ENCODE measurements around the gene CEP112. TPM values are rescaled to one million over a fixed set of nuclear protein-coding genes. Genes with fewer than 3 reads are reported as not detected.

The CEP112 gene
- polyA plus RNA-seq, 1 donor (not counting 4 experiments of a cell fraction or from before 2014, with no cell fraction given) = 2.6 TPM

DNA sequence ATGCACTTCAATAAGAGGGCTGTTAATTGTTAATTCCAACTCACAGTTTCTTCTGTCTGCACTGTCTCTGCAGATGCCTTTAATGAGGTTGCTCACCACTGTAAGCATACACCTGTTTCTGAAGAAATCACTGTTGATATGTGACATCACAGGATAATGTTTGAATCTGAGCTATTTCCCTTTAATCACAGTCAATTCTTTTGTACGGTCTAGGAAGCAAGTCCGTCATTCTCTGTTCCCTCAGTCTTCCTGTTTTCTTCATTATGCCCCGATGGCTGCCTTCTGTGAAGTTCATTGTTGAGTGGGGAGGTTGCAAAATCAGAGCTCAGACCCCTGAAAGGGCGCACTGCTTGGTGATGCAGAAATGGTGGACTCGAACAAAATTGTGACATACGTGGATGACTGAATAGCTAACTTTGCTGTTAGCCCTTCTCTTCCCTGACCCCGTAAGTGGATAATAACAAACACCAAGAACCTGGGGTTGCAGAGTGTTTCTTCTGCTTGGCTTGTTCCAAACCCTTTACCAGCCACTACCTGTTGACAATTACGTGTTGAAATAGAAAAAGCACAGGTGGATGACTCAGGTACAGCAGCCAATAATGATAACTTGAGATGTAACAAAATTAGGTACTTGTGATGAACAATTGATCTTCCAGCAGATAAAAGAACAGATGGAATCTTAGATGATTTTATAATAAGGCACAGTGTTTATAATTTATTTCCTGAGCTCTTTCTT lies 558.6 kb downstream of the CEP112 start:
- no peaks in the 10 kb centered on the region for H4K20me1 ChIP-seq (ENCODE audit: control insufficient read depth, extremely low read depth, insufficient read depth, low read length)
- peaks cover 6% of the 10 kb centered on the region for H3K27me3 ChIP-seq (ENCODE audit: control insufficient read depth, extremely low read depth, insufficient read depth, low read length)
- H3K4me1 ChIP-seq (ENCODE audit: control insufficient read depth, extremely low read depth, insufficient read depth, low read length) = no peaks in the 10 kb centered on the region
- H3K36me3 ChIP-seq (ENCODE audit: control insufficient read depth in 2 of 2, extremely low read depth in 1 of 2, insufficient read depth in 2 of 2, low read length in 2 of 2) = no peaks in the 10 kb centered on the region
- no peak overlapping the region for H3K4me2 ChIP-seq (ENCODE audit: control insufficient read depth, extremely low read depth, insufficient read depth, low read depth, low read length)
- dilution Hi-C loops (cut with MboI; ENCODE audit: extremely low pct_ligation_motif_present, low sequenced_read_pairs) = no loop called here
- H3K9ac ChIP-seq (ENCODE audit: control insufficient read depth, extremely low read depth, insufficient read depth, low read length) = no peak overlapping the region
- no peaks in the 10 kb centered on the region for H3K9me3 ChIP-seq (ENCODE audit: control insufficient read depth, low read depth, low read length)
- DNase-seq (ENCODE audit: low read depth, low spot score) (no peak), FAIRE-seq (no peak)
- no peak overlapping the region for H2AFZ ChIP-seq (ENCODE audit: control insufficient read depth, low read length)
- TF ChIP-seq EZH2 (IDR thresholded peaks at IDR 0.05; ENCODE audit: low read length) = no peak
- TF ChIP-seq, protein P1, sequence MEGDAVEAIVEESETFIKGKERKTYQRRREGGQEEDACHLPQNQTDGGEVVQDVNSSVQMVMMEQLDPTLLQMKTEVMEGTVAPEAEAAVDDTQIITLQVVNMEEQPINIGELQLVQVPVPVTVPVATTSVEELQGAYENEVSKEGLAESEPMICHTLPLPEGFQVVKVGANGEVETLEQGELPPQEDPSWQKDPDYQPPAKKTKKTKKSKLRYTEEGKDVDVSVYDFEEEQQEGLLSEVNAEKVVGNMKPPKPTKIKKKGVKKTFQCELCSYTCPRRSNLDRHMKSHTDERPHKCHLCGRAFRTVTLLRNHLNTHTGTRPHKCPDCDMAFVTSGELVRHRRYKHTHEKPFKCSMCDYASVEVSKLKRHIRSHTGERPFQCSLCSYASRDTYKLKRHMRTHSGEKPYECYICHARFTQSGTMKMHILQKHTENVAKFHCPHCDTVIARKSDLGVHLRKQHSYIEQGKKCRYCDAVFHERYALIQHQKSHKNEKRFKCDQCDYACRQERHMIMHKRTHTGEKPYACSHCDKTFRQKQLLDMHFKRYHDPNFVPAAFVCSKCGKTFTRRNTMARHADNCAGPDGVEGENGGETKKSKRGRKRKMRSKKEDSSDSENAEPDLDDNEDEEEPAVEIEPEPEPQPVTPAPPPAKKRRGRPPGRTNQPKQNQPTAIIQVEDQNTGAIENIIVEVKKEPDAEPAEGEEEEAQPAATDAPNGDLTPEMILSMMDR (optimal IDR thresholded peaks at IDR 0.05 in 1 of 3, IDR thresholded peaks at IDR 0.05 in 1 of 3, conservative IDR thresholded peaks at IDR 0.05 in 1 of 3; ENCODE audit: extremely low read depth in 1 of 3, insufficient read depth in 2 of 3, low read length in 3 of 3) = no peak
- no peak overlapping the region for H3K27ac ChIP-seq (ENCODE audit: control insufficient read depth, insufficient read depth, low read length)
- H3K4me3 ChIP-seq (ENCODE audit: control insufficient read depth in 2 of 3, extremely low read depth in 1 of 3, insufficient read depth in 2 of 3, low read depth in 1 of 3, low read length in 3 of 3) = no peak overlapping the region
- H3K9me1 ChIP-seq (ENCODE audit: control insufficient read depth, extremely low read depth, insufficient read depth, low read length) = no peaks in the 10 kb centered on the region
- no peaks in the 10 kb centered on the region for H3K79me2 ChIP-seq (ENCODE audit: control insufficient read depth, insufficient read depth, low read length)

DNA sequence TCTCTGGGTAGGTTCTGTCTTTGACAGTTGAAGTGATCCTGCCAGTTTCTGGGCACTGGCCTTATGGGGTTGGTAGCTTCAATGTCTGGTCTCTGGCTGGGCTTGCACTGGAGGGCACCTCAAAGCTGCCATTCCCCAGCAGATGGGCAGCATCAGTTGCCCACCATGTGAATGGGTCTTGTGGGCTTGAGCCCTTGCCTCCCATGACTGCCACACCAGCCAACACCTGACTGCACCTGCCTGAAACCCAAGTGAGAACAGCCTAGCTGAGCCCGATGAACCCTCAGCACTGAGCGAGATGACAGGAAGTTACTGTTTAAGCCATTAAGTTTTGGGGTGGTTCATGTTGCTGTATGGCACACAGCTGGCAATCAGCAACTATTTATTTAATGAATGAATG lies 561.4 kb downstream of the CEP112 start:
- Histone ChIP-seq H3K79me2 (ENCODE audit: control insufficient read depth, insufficient read depth, low read length) (no peaks in the 10 kb centered on the region), H3K27me3 (ENCODE audit: control insufficient read depth, extremely low read depth, insufficient read depth, low read length) (peaks cover 6% of the 10 kb centered on the region), H3K4me3 (ENCODE audit: control insufficient read depth in 2 of 3, extremely low read depth in 1 of 3, insufficient read depth in 2 of 3, low read depth in 1 of 3, low read length in 3 of 3) (no peak overlapping the region), H3K9ac (ENCODE audit: control insufficient read depth, extremely low read depth, insufficient read depth, low read length) (no peak overlapping the region), H3K4me1 (ENCODE audit: control insufficient read depth, extremely low read depth, insufficient read depth, low read length) (no peaks in the 10 kb centered on the region), H3K27ac (ENCODE audit: control insufficient read depth, insufficient read depth, low read length) (no peak overlapping the region), H3K9me1 (ENCODE audit: control insufficient read depth, extremely low read depth, insufficient read depth, low read length) (no peaks in the 10 kb centered on the region), H4K20me1 (ENCODE audit: control insufficient read depth, extremely low read depth, insufficient read depth, low read length) (no peaks in the 10 kb centered on the region), H3K4me2 (ENCODE audit: control insufficient read depth, extremely low read depth, insufficient read depth, low read depth, low read length) (no peak overlapping the region), H2AFZ (ENCODE audit: control insufficient read depth, low read length) (no peak overlapping the region), H3K36me3 (ENCODE audit: control insufficient read depth in 2 of 2, extremely low read depth in 1 of 2, insufficient read depth in 2 of 2, low read length in 2 of 2) (no peaks in the 10 kb centered on the region), H3K9me3 (ENCODE audit: control insufficient read depth, low read depth, low read length) (no peaks in the 10 kb centered on the region)
- FAIRE-seq (no peak), DNase-seq (ENCODE audit: low read depth, low spot score) (no peak)
- no peak for TF ChIP-seq EZH2 (IDR thresholded peaks at IDR 0.05; ENCODE audit: low read length)
- TF ChIP-seq, protein P1 (optimal IDR thresholded peaks at IDR 0.05 in 1 of 3, IDR thresholded peaks at IDR 0.05 in 1 of 3, conservative IDR thresholded peaks at IDR 0.05 in 1 of 3; ENCODE audit: extremely low read depth in 1 of 3, insufficient read depth in 2 of 3, low read length in 3 of 3) = no peak
- dilution Hi-C loops (cut with MboI; ENCODE audit: extremely low pct_ligation_motif_present, low sequenced_read_pairs) = no loop called here

Measured in keratinocyte (primary cell).